Stimulated activated CD8-positive, alpha-beta memory T cell treated with anti-CD3 and anti-CD28 coated beads, Interleukin-7, amount 100 ng/mL, for 24 hours (primary cell): ENCODE measurements around the gene FAM3A.

ENCODE experiments used
- DNase-seq: peaks from one replicate; pipeline ENCODE4 v3.0.0-alpha.2; 2020; ENCODE audit warnings: low read depth

The FAM3A gene

DNA sequence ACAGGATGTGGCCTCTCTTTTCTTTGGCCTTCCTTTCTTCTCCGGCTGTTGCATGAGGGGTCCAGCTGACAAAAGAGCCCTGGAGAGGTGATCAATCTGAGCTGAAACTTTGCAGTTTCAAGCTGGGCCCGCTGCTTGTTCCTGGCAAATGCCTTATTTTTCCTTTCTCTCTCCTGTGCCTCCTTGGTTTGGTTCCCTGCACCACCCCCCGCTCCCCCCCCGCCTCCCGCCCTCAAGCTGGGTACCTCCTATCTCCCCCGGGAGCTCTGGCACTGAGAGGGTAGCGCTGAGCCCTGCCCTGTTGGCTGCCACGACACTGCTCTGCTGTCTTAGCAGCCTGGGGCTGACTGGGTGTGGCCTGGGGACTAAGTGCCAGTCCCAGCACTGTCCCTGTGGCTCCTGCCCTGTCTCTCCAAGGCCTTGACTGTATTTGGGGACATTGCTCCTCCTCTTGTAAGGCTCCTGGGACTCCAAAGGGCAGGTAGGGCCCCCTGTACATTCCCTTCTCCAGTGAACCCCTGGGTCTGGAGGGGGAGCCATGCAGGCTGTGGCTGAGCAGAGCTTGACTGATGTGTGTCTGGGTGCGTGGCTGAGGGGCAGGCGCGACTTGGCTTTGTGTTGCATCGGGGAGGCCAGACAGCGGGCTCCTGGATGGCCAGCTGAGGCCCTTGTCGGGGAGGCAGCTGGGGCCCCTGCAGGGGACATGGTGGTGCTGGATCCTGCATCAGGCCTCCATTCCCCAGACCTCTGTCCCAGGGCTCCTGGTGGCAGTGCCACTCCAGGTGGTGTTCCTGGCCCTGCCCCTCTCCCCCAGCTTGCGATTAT, 56.9 kb downstream of the FAM3A start:
- DNase-seq = no peak

DNA sequence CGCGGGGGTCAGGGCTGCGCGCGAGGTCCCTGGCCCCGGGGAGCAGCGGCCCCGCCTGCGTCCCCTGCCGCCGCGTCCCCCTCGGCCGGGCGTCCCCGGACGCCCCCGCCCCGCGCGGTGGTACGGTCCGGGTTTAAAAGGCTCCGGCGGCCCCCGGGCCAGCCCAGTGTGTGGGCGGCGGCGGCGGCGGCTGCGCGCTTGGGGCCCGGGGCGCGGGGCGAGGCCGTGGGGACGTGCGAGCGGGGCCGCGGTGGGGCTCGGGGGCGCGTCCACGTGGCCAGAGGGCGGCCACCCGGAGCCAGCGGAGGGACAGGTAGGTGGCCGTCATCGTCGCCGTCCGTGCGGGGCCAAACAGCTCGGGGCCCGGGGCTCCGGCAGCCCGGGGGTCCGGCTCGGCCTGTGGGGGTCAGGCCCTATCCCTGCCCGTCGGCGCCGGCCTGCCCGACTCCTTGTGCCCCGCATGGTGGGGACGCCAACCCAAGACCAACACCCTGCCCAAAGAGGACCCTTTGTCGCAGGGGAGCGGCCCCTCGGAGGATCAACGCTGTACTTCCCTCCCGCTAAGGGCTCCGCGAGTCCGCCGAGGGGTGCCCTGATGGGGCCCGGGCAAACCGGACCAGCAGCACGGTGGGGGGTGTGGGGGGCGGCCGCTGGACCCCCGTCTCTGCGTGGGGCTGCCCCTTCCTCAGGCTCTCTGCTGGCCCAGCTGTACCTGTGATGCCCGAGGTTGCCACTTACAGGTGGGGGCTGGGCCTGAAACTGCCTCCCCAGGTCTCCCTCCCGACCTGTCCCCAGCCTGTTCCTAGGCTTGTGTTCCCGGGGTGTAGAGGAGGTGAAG, 57.7 kb downstream of the FAM3A start, which contains the start of gene PLXNA3:
Gene PLXNA3 (plus strand): TSS at position 166 of the 838 bp plus-strand sequence. CDS start 1,903 bp downstream, outside the sequence.
- no peak for DNase-seq

DNA sequence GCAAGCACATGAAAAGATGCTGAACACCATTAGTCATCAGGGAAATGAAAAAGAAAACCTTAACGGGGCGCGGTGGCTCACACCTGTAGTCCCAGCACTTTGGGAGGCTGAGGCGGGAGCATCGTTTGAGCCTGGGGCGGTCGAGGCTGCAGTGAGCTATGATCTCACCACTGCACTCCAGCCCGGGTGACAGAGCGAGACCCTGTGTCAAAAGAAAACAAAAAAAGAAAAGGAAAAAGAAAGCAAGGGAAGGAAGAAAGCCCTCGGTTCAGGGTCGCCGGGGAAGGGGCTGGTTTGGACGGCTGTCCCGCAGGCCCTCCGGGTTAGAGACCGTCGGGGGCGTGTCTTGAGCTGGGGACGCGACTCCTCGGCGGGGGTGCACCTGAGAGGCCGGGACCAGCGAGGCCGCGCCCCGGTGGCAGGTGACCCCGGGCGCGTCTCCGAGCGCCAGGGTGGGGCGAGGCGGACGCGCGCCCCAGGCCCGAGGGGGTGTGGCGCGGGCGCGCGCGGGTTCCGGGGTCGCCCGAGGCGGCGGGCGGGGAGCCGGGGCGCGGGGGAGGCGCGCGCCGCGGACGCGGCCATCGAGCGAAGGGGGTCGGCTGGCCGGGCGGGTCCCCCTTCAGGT, 58.4 kb downstream of the FAM3A start:
- no peak for DNase-seq
